ENCODE results near the gene FAS. TPM values are rescaled to one million over a fixed set of nuclear protein-coding genes. Genes with fewer than 3 reads are reported as not detected.

Gene FAS
- total RNA-seq, 1 experiment from 2014 or later, result 91.9 TPM

DNA sequence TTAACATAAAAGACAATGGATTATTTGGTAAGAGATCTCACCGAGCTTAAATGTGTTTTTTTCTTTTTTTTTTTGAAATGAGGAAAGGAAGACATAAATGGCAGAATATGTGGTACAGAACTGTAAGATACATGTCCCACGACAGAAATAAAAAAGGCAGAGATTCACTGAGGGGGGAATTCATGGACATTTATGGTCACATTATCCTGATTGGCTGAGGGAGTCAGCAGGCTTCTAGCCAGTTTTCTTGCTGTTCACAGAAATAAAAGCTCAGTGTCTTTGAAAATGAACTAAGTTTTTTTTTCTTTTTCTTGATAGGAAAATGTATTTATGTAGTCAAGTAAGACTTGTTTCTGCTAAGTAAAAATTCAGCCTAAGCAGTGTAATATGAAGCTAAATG lies 8.2 kb upstream of the FAS start:
- no peak for DNase-seq
- H3K27me3 ChIP-seq (ENCODE audit: low read length), result no peaks in the 10 kb centered on the region
- H3K9me2 ChIP-seq (replicated peaks; ENCODE audit: insufficient read depth, low read length), result no peaks in the 10 kb centered on the region
- no peak overlapping the region for H3K4me2 ChIP-seq (ENCODE audit: low read depth, low read length, poor library complexity, severe bottlenecking)
- H3K27ac ChIP-seq (ENCODE audit: low read length), result no peak overlapping the region
- H3K9ac ChIP-seq (ENCODE audit: low read length), result no peak overlapping the region
- no peaks in the 10 kb centered on the region for H4K20me1 ChIP-seq (ENCODE audit: insufficient read depth, low read depth, low read length)
- no peaks in the 10 kb centered on the region for H3K4me1 ChIP-seq (ENCODE audit: low read length)
- H3K36me3 ChIP-seq (ENCODE audit: insufficient read depth, low read length), result no peaks in the 10 kb centered on the region
- H3K4me3 ChIP-seq (ENCODE audit: low read length), result no peak overlapping the region
- no peaks in the 10 kb centered on the region for H3K9me3 ChIP-seq (ENCODE audit: low read length)
- H2AFZ ChIP-seq (ENCODE audit: low read length), result no peak overlapping the region
- H3K79me2 ChIP-seq (ENCODE audit: low read length), result no peaks in the 10 kb centered on the region

DNA sequence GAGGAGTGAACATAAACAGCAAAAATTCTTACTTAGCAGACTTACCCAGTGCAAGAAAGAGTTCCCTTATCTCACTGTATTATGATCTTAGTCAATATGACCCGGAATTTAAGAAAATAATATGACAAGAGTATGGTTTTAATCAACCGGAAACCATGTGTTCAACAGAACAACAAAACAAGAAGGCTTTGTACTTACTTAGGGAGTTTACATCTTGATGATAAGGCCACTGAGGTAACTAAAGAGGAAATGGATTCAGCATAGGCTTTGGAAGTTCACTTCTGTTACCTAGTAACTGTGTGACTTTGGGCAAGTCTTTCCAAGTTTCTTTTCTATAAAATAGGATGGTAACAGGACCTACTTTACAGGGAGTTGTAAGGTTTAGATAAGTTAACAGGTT lies 7.4 kb upstream of the FAS start:
- no peaks in the 10 kb centered on the region for H3K27me3 ChIP-seq (ENCODE audit: low read length)
- no peaks in the 10 kb centered on the region for H3K9me3 ChIP-seq (ENCODE audit: low read length)
- no peak overlapping the region for H3K4me3 ChIP-seq (ENCODE audit: low read length)
- no peak for DNase-seq
- no peak overlapping the region for H2AFZ ChIP-seq (ENCODE audit: low read length)
- no peaks in the 10 kb centered on the region for H3K9me2 ChIP-seq (replicated peaks; ENCODE audit: insufficient read depth, low read length)
- H3K36me3 ChIP-seq (ENCODE audit: insufficient read depth, low read length), result no peaks in the 10 kb centered on the region
- H3K79me2 ChIP-seq (ENCODE audit: low read length), result no peaks in the 10 kb centered on the region
- no peaks in the 10 kb centered on the region for H4K20me1 ChIP-seq (ENCODE audit: insufficient read depth, low read depth, low read length)
- no peak overlapping the region for H3K4me2 ChIP-seq (ENCODE audit: low read depth, low read length, poor library complexity, severe bottlenecking)
- no peak overlapping the region for H3K9ac ChIP-seq (ENCODE audit: low read length)
- H3K27ac ChIP-seq (ENCODE audit: low read length), result no peak overlapping the region
- H3K4me1 ChIP-seq (ENCODE audit: low read length), result no peaks in the 10 kb centered on the region

DNA sequence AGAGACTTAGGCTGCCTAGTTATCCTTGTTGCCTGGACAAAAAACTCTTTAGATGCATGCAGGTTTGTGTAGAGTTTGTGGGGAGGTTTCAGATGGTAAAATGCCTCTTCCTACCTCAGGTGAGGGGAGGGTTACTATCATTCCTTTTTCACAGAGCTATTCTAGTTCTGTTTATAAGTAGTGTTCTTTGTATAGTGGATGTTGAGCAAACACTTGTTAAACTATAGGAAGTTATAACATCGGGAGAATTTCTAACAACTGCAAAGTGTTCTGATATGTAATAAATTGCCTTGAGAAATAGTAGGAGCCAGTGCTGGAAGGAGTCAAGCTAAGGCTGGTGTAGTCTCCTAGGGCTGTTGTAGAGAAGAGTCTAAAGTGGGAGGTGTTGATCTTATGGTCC lies 6.7 kb upstream of the FAS start:
- no peaks in the 10 kb centered on the region for H4K20me1 ChIP-seq (ENCODE audit: insufficient read depth, low read depth, low read length)
- no peaks in the 10 kb centered on the region for H3K27me3 ChIP-seq (ENCODE audit: low read length)
- H3K4me3 ChIP-seq (ENCODE audit: low read length), result no peak overlapping the region
- no peaks in the 10 kb centered on the region for H3K9me3 ChIP-seq (ENCODE audit: low read length)
- no peak overlapping the region for H2AFZ ChIP-seq (ENCODE audit: low read length)
- DNase-seq, result no peak
- H3K9me2 ChIP-seq (replicated peaks; ENCODE audit: insufficient read depth, low read length), result no peaks in the 10 kb centered on the region
- peaks cover 6% of the 10 kb centered on the region for H3K4me1 ChIP-seq (ENCODE audit: low read length)
- no peak overlapping the region for H3K4me2 ChIP-seq (ENCODE audit: low read depth, low read length, poor library complexity, severe bottlenecking)
- no peaks in the 10 kb centered on the region for H3K79me2 ChIP-seq (ENCODE audit: low read length)
- no peak overlapping the region for H3K27ac ChIP-seq (ENCODE audit: low read length)
- H3K9ac ChIP-seq (ENCODE audit: low read length), result no peak overlapping the region
- H3K36me3 ChIP-seq (ENCODE audit: insufficient read depth, low read length), result no peaks in the 10 kb centered on the region

DNA sequence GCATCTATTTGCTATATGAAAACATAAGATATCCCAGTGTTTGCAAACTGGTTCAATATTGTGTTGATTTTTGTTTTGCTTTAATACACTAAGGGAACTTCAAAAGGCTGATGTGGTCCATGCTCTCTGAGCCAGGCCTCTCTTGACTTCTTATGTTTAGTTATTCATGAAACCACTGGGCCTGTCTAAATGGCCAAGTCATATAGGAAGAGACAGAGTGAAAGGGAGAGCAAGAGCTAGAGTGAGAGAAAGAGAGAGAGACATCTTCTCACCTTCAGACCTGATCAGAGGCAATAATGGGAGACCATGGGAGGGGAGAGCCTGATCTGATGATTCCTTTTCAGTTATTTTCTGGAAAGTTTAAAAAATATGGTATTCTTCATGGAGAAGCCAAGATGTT lies 6.1 kb upstream of the FAS start:
- no peak overlapping the region for H2AFZ ChIP-seq (ENCODE audit: low read length)
- no peaks in the 10 kb centered on the region for H3K79me2 ChIP-seq (ENCODE audit: low read length)
- H3K4me1 ChIP-seq (ENCODE audit: low read length), result peaks cover 11% of the 10 kb centered on the region
- H3K27me3 ChIP-seq (ENCODE audit: low read length), result no peaks in the 10 kb centered on the region
- H3K9ac ChIP-seq (ENCODE audit: low read length), result no peak overlapping the region
- H3K36me3 ChIP-seq (ENCODE audit: insufficient read depth, low read length), result no peaks in the 10 kb centered on the region
- H3K4me2 ChIP-seq (ENCODE audit: low read depth, low read length, poor library complexity, severe bottlenecking), result no peak overlapping the region
- no peaks in the 10 kb centered on the region for H4K20me1 ChIP-seq (ENCODE audit: insufficient read depth, low read depth, low read length)
- no peak for DNase-seq
- no peaks in the 10 kb centered on the region for H3K9me3 ChIP-seq (ENCODE audit: low read length)
- H3K9me2 ChIP-seq (replicated peaks; ENCODE audit: insufficient read depth, low read length), result no peaks in the 10 kb centered on the region
- no peak overlapping the region for H3K4me3 ChIP-seq (ENCODE audit: low read length)
- no peak overlapping the region for H3K27ac ChIP-seq (ENCODE audit: low read length)

DNA sequence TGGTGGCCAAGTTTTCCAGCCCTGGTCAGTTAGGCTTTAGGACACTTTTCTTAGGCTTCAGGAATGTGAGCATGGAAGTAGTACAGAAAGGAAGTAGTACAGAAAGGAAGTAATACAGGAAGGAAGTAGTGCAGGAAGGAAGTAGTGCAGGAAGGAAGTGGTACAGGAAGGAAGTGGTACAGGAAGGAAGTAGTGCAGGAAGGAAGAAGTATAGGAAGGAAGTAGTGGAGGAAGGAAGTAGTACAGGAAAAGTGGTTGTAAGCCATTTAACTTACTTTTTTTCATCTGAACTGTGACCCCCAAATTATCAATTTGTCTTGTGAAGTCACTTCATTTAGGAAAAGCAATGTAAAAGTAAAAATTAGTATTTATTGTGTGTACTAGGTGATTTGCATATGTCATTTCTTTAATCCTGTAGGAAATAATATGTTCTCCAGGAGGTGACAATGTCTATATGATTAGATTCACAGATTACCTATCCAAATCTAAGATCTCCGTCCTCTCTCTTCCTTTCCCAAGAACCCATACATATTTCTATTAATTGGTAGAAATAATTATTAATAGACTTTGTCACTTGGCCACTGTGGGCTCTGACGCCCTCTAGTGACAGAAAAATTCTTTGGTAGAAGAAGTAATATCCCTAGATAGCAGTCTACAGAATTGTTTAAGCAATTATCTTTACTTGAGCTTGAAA lies 3.9 kb upstream of the FAS start:
- peak; percentile 82 for DNase-seq
- Histone ChIP-seq H2AFZ (ENCODE audit: low read length) (no peak overlapping the region), H3K27ac (ENCODE audit: low read length) (no peak overlapping the region)

DNA sequence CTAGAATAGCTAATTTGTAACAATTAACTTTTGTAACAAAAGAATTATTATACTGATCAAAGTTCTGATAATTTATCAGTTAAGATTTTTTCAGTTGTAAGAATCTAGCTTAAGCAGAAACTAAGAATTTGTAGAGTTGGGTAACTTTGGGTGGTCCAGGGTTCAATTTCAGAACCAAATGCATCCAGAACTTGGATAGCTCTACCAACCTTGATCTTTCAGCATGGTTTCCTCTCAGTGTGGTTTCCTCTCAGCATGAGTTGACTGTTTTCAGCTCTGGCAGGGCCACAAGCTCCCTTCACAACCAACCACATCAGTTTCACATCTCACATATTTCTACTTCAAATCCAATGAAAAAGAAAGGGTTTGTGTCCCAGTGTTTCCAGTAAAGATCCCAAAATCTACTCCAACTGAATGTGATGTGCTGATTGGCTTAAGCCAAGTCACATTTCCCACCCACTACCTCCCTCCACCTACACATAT lies 3.3 kb upstream of the FAS start:
- no peak for DNase-seq
- Histone ChIP-seq H3K9ac (ENCODE audit: low read length) (no peak overlapping the region), H3K9me3 (ENCODE audit: low read length) (no peaks in the 10 kb centered on the region), H4K20me1 (ENCODE audit: insufficient read depth, low read depth, low read length) (no peaks in the 10 kb centered on the region), H3K79me2 (ENCODE audit: low read length) (peaks cover 12% of the 10 kb centered on the region), H2AFZ (ENCODE audit: low read length) (no peak overlapping the region), H3K9me2 (replicated peaks; ENCODE audit: insufficient read depth, low read length) (no peaks in the 10 kb centered on the region), H3K4me1 (ENCODE audit: low read length) (peaks cover 22% of the 10 kb centered on the region), H3K4me2 (ENCODE audit: low read depth, low read length, poor library complexity, severe bottlenecking) (no peak overlapping the region), H3K27me3 (ENCODE audit: low read length) (no peaks in the 10 kb centered on the region), H3K36me3 (ENCODE audit: insufficient read depth, low read length) (no peaks in the 10 kb centered on the region), H3K4me3 (ENCODE audit: low read length) (no peak overlapping the region), H3K27ac (ENCODE audit: low read length) (no peak overlapping the region)

More for the DNA sequence above, 3.9 kb upstream of the FAS start:
- no peaks in the 10 kb centered on the region for H3K9me2 ChIP-seq (replicated peaks; ENCODE audit: insufficient read depth, low read length)
- no peak overlapping the region for H3K4me2 ChIP-seq (ENCODE audit: low read depth, low read length, poor library complexity, severe bottlenecking)
- H3K4me3 ChIP-seq (ENCODE audit: low read length), result peak overlapping the region; percentile 11; the same call in 1 of the 2 replicates
- no peaks in the 10 kb centered on the region for H3K27me3 ChIP-seq (ENCODE audit: low read length)
- H3K9me3 ChIP-seq (ENCODE audit: low read length), result no peaks in the 10 kb centered on the region
- peaks cover 19% of the 10 kb centered on the region for H3K4me1 ChIP-seq (ENCODE audit: low read length)
- H3K79me2 ChIP-seq (ENCODE audit: low read length), result peaks cover 6% of the 10 kb centered on the region
- H4K20me1 ChIP-seq (ENCODE audit: insufficient read depth, low read depth, low read length), result no peaks in the 10 kb centered on the region
- H3K36me3 ChIP-seq (ENCODE audit: insufficient read depth, low read length), result no peaks in the 10 kb centered on the region
- H3K9ac ChIP-seq (ENCODE audit: low read length), result no peak overlapping the region

DNA sequence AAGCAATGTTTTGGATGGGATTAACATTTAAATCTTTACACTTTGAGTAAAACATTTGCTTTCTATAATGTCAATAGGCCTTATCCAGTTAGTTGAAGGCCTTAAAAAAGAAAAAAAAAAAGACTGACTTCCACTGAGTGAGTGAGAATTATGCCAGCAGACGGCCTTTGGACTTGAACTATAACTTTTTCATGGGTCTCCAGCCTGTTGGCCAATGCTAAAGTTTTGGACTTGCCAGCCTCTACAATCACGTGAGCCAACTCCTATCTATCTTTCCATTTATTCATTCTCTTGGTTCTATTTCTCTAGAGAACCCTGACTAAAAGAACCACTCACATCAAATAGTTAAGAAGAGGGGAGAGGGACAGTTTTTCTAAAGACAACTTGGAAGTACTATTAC lies 2.8 kb upstream of the FAS start:
- Histone ChIP-seq H3K4me1 (ENCODE audit: low read length) (peaks cover 25% of the 10 kb centered on the region), H4K20me1 (ENCODE audit: insufficient read depth, low read depth, low read length) (no peaks in the 10 kb centered on the region), H3K4me2 (ENCODE audit: low read depth, low read length, poor library complexity, severe bottlenecking) (no peak overlapping the region), H3K27ac (ENCODE audit: low read length) (no peak overlapping the region), H3K9me2 (replicated peaks; ENCODE audit: insufficient read depth, low read length) (no peaks in the 10 kb centered on the region), H3K36me3 (ENCODE audit: insufficient read depth, low read length) (no peaks in the 10 kb centered on the region), H3K27me3 (ENCODE audit: low read length) (no peaks in the 10 kb centered on the region), H2AFZ (ENCODE audit: low read length) (no peak overlapping the region), H3K9me3 (ENCODE audit: low read length) (no peaks in the 10 kb centered on the region), H3K79me2 (ENCODE audit: low read length) (peaks cover 18% of the 10 kb centered on the region), H3K4me3 (ENCODE audit: low read length) (no peak overlapping the region), H3K9ac (ENCODE audit: low read length) (no peak overlapping the region)
- no peak for DNase-seq

DNA sequence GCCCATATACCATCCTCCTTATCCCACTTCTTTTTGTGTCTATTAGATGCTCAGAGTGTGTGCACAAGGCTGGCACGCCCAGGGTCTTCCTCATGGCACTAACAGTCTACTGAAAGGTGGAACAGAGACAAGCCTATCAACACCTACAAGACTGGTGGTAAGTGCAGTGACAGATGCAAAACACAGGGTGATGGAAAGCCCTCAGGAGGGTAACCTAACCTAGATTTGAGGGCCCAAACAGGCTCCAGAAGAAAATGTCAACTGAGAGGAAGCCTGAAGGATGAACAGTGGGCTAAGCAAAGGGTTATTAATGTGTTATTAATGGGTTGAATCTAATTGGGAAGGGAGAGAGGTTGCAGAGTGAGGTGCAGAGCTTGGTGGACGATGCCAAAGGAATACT lies 1.2 kb upstream of the FAS start:
- H2AFZ ChIP-seq (ENCODE audit: low read length), result no peak overlapping the region

More for the DNA sequence above, 1.2 kb upstream of the FAS start:
- Histone ChIP-seq H3K9me3 (ENCODE audit: low read length) (no peaks in the 10 kb centered on the region), H3K9me2 (replicated peaks; ENCODE audit: insufficient read depth, low read length) (no peaks in the 10 kb centered on the region), H3K9ac (ENCODE audit: low read length) (peak overlapping the region; percentile 98), H3K27ac (ENCODE audit: low read length) (peak overlapping the region; percentile 99), H4K20me1 (ENCODE audit: insufficient read depth, low read depth, low read length) (no peaks in the 10 kb centered on the region), H3K79me2 (ENCODE audit: low read length) (peaks cover 33% of the 10 kb centered on the region), H3K36me3 (ENCODE audit: insufficient read depth, low read length) (no peaks in the 10 kb centered on the region), H3K4me3 (ENCODE audit: low read length) (peak overlapping the region; percentile 92), H3K4me1 (ENCODE audit: low read length) (peaks cover 41% of the 10 kb centered on the region), H3K27me3 (ENCODE audit: low read length) (no peaks in the 10 kb centered on the region), H3K4me2 (ENCODE audit: low read depth, low read length, poor library complexity, severe bottlenecking) (peak overlapping the region; percentile 85)
- peak; percentile 87 for DNase-seq
